ENCODE data around the gene LPCAT3. TPM values are rescaled to one million over a fixed set of nuclear protein-coding genes. Genes with fewer than 3 reads are reported as not detected.
A peak's percentile ranks its signal among the peaks of the same experiment; 100 is the strongest.

Gene LPCAT3
- total and polyA plus RNA-seq, 2 of the 4 experiments (the other 2 are of a cell fraction), result 7.0 to 18.6 TPM

DNA sequence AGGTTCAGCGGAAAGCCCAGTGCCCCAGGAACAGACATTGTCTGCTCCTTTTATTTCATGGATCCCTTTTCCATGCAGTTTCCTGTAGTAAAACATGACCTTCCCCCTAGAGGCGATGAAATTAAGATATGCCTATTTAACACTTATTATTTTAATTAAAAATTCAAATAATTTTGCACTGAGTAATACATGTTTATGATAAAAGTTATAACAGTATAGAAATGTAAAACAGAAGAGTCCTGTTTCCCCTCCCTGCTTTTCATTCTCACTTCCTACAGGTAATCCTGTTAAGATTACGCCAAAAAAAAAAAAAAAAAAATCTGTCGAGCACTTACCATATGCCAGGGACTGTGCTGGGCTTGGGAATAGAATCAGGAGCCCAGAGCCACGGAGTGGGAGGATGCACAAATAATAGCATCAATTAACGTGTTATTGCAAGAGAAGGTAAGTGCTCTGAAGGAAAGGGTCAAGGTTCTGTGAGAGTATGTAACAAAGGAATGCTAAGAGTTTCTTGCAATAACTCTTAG is 830 bp upstream of the LPCAT3 start:
- Histone ChIP-seq H3K23ac (ENCODE audit: low read depth, low read length) (peak overlapping the region; percentile 58; the same call in 1 of the 2 replicates), H4K91ac (ENCODE audit: insufficient read depth, low read depth, low read length) (no peak overlapping the region), H4K20me1 (ENCODE audit: insufficient read depth, low read length) (no peaks in the 10 kb centered on the region), H2BK5ac (ENCODE audit: low read depth, low read length, poor library complexity, severe bottlenecking) (no peak overlapping the region), H2BK120ac (ENCODE audit: low read depth, low read length) (no peak overlapping the region), H2AFZ (replicated peaks; ENCODE audit: low read length, poor library complexity) (peak overlapping the region; percentile 93), H2BK15ac (ENCODE audit: low read depth, low read length) (no peak overlapping the region), H3K9ac (ENCODE audit: low read depth, low read length) (peak overlapping the region; percentile 48; the same call in 1 of the 2 replicates), H2AK5ac (ENCODE audit: low read depth, low read length) (no peak overlapping the region), H3K4me3 (ENCODE audit: insufficient read depth, low read depth, low read length) (peak overlapping the region; percentile 90; the same call in 1 of the 2 replicates), H3K36me3 (ENCODE audit: control insufficient read depth, insufficient read depth, low read length) (no peaks in the 10 kb centered on the region), H3K4ac (ENCODE audit: low read depth, low read length) (no peak overlapping the region; the same call in 1 of the 2 replicates), H4K5ac (ENCODE audit: low read depth, low read length) (peak overlapping the region; percentile 53), H3K56ac (ENCODE audit: extremely low read depth, insufficient read depth, low read length) (no peak overlapping the region), H3K27ac (ENCODE audit: insufficient read depth, low read length) (no peak overlapping the region), H4K8ac (ENCODE audit: low read depth in 2 of 2, low read length in 2 of 2) (peak overlapping the region in 1 of 2 experiments; percentile 45; a peak in 1 of 4 replicates), H3K79me1 (ENCODE audit: low read depth in 1 of 2, low read length in 2 of 2) (peaks cover 0 to 22% of the 10 kb centered on the region in 2 experiments; a peak in 3 of 4 replicates), H3K18ac (ENCODE audit: low read depth, low read length) (no peak overlapping the region), H3K14ac (replicated peaks; ENCODE audit: low read depth, low read length) (peak overlapping the region; percentile 37; the same call in 1 of the 2 replicates), H3K4me1 (ENCODE audit: control insufficient read depth, insufficient read depth, low read length) (peaks cover 5% of the 10 kb centered on the region; the same call in 1 of the 2 replicates), H2BK20ac (ENCODE audit: low read depth, low read length) (no peak overlapping the region), H2AK9ac (replicated peaks; ENCODE audit: low read depth, low read length, poor library complexity) (no peak overlapping the region), H3K9me1 (ENCODE audit: insufficient read depth, low read length) (no peaks in the 10 kb centered on the region; the same call in 1 of the 2 replicates), H3K27me3 (ENCODE audit: control insufficient read depth, insufficient read depth, low read length) (no peaks in the 10 kb centered on the region), H3K9me3 (ENCODE audit: control insufficient read depth, insufficient read depth, low read length) (no peaks in the 10 kb centered on the region), H3K4me2 (ENCODE audit: low read depth, low read length) (peak overlapping the region; percentile 86)
- in situ Hi-C loops (cut with MboI; ENCODE audit: low sequenced_read_pairs) (no loop called here), dilution Hi-C loops (cut with HindIII; ENCODE audit: low sequenced_read_pairs, unreplicated experiment) (no loop called here), intact Hi-C loops (cut with micrococcal nuclease) (loop anchor here (1.0 to 2.0 kb wide), 2 partner anchors 48 to 90 kb away; partner anchors contain the start of genes C1RL, EMG1 and PHB2)
- TF ChIP-seq MAZ (IDR thresholded peaks at IDR 0.05; ENCODE audit: borderline replicate concordance, low read depth, low read length), result no peak
- no peak for TF ChIP-seq POLR2A (IDR thresholded peaks at IDR 0.05; ENCODE audit: low read depth, low read length)
- TF ChIP-seq FOS (IDR thresholded peaks at IDR 0.05; ENCODE audit: low read depth, low read length), result no peak
- no peak for TF ChIP-seq MXI1 (IDR thresholded peaks at IDR 0.05; ENCODE audit: borderline replicate concordance, low read depth, low read length)
- no peak for TF ChIP-seq CHD1 (IDR thresholded peaks at IDR 0.05; ENCODE audit: low read depth, low read length)
- TF ChIP-seq RFX5 (IDR thresholded peaks at IDR 0.05; ENCODE audit: low read depth, low read length), result no peak
- no peak for TF ChIP-seq BHLHE40 (IDR thresholded peaks at IDR 0.05; ENCODE audit: low read depth, low read length)
- TF ChIP-seq, protein P1, sequence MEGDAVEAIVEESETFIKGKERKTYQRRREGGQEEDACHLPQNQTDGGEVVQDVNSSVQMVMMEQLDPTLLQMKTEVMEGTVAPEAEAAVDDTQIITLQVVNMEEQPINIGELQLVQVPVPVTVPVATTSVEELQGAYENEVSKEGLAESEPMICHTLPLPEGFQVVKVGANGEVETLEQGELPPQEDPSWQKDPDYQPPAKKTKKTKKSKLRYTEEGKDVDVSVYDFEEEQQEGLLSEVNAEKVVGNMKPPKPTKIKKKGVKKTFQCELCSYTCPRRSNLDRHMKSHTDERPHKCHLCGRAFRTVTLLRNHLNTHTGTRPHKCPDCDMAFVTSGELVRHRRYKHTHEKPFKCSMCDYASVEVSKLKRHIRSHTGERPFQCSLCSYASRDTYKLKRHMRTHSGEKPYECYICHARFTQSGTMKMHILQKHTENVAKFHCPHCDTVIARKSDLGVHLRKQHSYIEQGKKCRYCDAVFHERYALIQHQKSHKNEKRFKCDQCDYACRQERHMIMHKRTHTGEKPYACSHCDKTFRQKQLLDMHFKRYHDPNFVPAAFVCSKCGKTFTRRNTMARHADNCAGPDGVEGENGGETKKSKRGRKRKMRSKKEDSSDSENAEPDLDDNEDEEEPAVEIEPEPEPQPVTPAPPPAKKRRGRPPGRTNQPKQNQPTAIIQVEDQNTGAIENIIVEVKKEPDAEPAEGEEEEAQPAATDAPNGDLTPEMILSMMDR (conservative IDR thresholded peaks at IDR 0.05; ENCODE audit: low read depth, low read length), result no peak
- no peak for TF ChIP-seq RAD21 (IDR thresholded peaks at IDR 0.05; ENCODE audit: low read length)
- TF ChIP-seq, protein P2, sequence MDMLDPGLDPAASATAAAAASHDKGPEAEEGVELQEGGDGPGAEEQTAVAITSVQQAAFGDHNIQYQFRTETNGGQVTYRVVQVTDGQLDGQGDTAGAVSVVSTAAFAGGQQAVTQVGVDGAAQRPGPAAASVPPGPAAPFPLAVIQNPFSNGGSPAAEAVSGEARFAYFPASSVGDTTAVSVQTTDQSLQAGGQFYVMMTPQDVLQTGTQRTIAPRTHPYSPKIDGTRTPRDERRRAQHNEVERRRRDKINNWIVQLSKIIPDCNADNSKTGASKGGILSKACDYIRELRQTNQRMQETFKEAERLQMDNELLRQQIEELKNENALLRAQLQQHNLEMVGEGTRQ (IDR thresholded peaks at IDR 0.05; ENCODE audit: low read depth, low read length), result no peak
- TF ChIP-seq RCOR1 (IDR thresholded peaks at IDR 0.05; ENCODE audit: insufficient replicate concordance, low read length), result no peak
- TF ChIP-seq MAFK (IDR thresholded peaks at IDR 0.05; ENCODE audit: low read depth, low read length), result no peak
- TF ChIP-seq, protein P3, sequence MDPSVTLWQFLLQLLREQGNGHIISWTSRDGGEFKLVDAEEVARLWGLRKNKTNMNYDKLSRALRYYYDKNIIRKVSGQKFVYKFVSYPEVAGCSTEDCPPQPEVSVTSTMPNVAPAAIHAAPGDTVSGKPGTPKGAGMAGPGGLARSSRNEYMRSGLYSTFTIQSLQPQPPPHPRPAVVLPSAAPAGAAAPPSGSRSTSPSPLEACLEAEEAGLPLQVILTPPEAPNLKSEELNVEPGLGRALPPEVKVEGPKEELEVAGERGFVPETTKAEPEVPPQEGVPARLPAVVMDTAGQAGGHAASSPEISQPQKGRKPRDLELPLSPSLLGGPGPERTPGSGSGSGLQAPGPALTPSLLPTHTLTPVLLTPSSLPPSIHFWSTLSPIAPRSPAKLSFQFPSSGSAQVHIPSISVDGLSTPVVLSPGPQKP (IDR thresholded peaks at IDR 0.05; ENCODE audit: borderline replicate concordance, low read depth, low read length), result no peak
- no peak for TF ChIP-seq CEBPB (IDR thresholded peaks at IDR 0.05; ENCODE audit: low read depth, low read length)
- no peak for TF ChIP-seq SMC3 (IDR thresholded peaks at IDR 0.05; ENCODE audit: low read depth, low read length)
- no peak for TF ChIP-seq NFE2L2 (IDR thresholded peaks at IDR 0.05; ENCODE audit: low read depth, low read length)
- ATAC-seq (ENCODE audit: low read depth), result no peak
- CTCF ChIA-PET, result no interaction called here
- DNase-seq, result no peak
- WGBS, 2 experiments (ENCODE audit: extremely low coverage in 2 of 2, insufficient read length in 1 of 2), result no CpG with 5 or more reads among the region's 6 CpGs
- POLR2A ChIA-PET (ENCODE audit: unreplicated experiment), result no interaction called here
- no TSS peak for BruUV-seq (replicated peaks)

Measured in IMR-90 (cell line).